Midbrain (tissue), 1 donor: ENCODE results near the gene FHIT.

Experiments used
- DNase-seq: peaks from one replicate; lab custom pipeline; 2025; lab: John Stamatoyannopoulos, UW

The FHIT gene

GRCh38 chr3:60490992-60491391 lies 760.3 kb downstream of the FHIT start:
- no peak for DNase-seq

GRCh38 chr3:60475096-60475495 lies 776.2 kb downstream of the FHIT start:
- DNase-seq = no peak

GRCh38 chr3:60469481-60469880 lies 781.8 kb downstream of the FHIT start:
- DNase-seq = no peak

- DNase-seq = no peak
Measured at GRCh38 chr3:60463685-60464084, 787.6 kb downstream of the FHIT start.

GRCh38 chr3:60461267-60461666 lies 790.0 kb downstream of the FHIT start:
- no peak for DNase-seq

- no peak for DNase-seq
Measured at GRCh38 chr3:60456180-60456579, 795.1 kb downstream of the FHIT start.

GRCh38 chr3:60453326-60453725 lies 797.9 kb downstream of the FHIT start:
- DNase-seq = no peak

- no peak for DNase-seq
Measured at GRCh38 chr3:60448696-60449095, 802.6 kb downstream of the FHIT start.

GRCh38 chr3:60445446-60445845 lies 805.8 kb downstream of the FHIT start:
- no peak for DNase-seq

- no peak for DNase-seq
Measured at GRCh38 chr3:60444898-60445437, 806.3 kb downstream of the FHIT start.

- no peak for DNase-seq
Measured at GRCh38 chr3:60440869-60441268, 810.4 kb downstream of the FHIT start.

GRCh38 chr3:60435941-60436650 lies 815.2 kb downstream of the FHIT start:
- DNase-seq = no peak

- DNase-seq = no peak
Measured at GRCh38 chr3:60434950-60435349, 816.3 kb downstream of the FHIT start.

- DNase-seq = no peak
Measured at GRCh38 chr3:60434323-60434722, 816.9 kb downstream of the FHIT start.

GRCh38 chr3:60431599-60431958 lies 819.7 kb downstream of the FHIT start:
- no peak for DNase-seq

GRCh38 chr3:60430205-60430604 lies 821.0 kb downstream of the FHIT start:
- no peak for DNase-seq

- no peak for DNase-seq
Measured at GRCh38 chr3:60427109-60427508, 824.1 kb downstream of the FHIT start.

GRCh38 chr3:60424942-60425341 lies 826.3 kb downstream of the FHIT start:
- no peak for DNase-seq

- DNase-seq = no peak
Measured at GRCh38 chr3:60424034-60424433, 827.2 kb downstream of the FHIT start.

- DNase-seq = no peak
Measured at GRCh38 chr3:60423556-60423955, 827.7 kb downstream of the FHIT start.

GRCh38 chr3:60421749-60422446 lies 829.4 kb downstream of the FHIT start:
- no peak for DNase-seq

- DNase-seq = no peak
Measured at GRCh38 chr3:60417576-60417975, 833.7 kb downstream of the FHIT start.

GRCh38 chr3:60414011-60414410 lies 837.2 kb downstream of the FHIT start:
- DNase-seq = no peak

GRCh38 chr3:60413551-60413950 lies 837.7 kb downstream of the FHIT start:
- no peak for DNase-seq
